Stimulated activated CD4-positive, alpha-beta T cell treated with anti-CD3 and anti-CD28 coated beads, Interleukin-4, amount 100 ng/mL, for 48 hours (primary cell): ENCODE data around the gene EEF2KMT.

Experiments used
- DNase-seq, 2 donors: peaks; one replicate each; pipeline ENCODE4 v3.0.0-alpha.2; 2020; ENCODE audit warnings: low read depth in 2 of 2

EEF2KMT gene

GRCh38 chr16:5041600-5042133 is 55.9 kb downstream of the EEF2KMT start:
- no peak for DNase-seq

- no peak for DNase-seq
Observed at GRCh38 chr16:5040451-5040850, 57.1 kb downstream of the EEF2KMT start.

GRCh38 chr16:5036228-5037156 is 61.1 kb downstream of the EEF2KMT start:
- DNase-seq: no peak

GRCh38 chr16:5035909-5036227 is 61.7 kb downstream of the EEF2KMT start:
- no peak for DNase-seq
